Left renal cortex interstitium (tissue), 4 donors: ENCODE data around the gene CDX1. TPM values are rescaled to one million over a fixed set of nuclear protein-coding genes. Genes with fewer than 3 reads are reported as not detected.

ENCODE experiments used
- DNase-seq, 4 donors: peaks; one replicate each; pipeline ENCODE4 v3.0.0-alpha.2; 2013; ENCODE audit warnings: low read depth in 4 of 4, low spot score in 2 of 4, missing footprints in 1 of 4
- polyA plus RNA-seq, 4 donors: library from polyadenylated mRNA; unstranded; fragments of 120-200 nt; gene quantifications; one replicate each; pipeline ENCODE4 v1.2.1, GENCODE V29; 2013; ENCODE audit not compliant: insufficient read length in 4 of 4

CDX1 gene
- polyA plus RNA-seq, 4 donors, result 0.47 to 0.76 (median 0.50) TPM

DNA sequence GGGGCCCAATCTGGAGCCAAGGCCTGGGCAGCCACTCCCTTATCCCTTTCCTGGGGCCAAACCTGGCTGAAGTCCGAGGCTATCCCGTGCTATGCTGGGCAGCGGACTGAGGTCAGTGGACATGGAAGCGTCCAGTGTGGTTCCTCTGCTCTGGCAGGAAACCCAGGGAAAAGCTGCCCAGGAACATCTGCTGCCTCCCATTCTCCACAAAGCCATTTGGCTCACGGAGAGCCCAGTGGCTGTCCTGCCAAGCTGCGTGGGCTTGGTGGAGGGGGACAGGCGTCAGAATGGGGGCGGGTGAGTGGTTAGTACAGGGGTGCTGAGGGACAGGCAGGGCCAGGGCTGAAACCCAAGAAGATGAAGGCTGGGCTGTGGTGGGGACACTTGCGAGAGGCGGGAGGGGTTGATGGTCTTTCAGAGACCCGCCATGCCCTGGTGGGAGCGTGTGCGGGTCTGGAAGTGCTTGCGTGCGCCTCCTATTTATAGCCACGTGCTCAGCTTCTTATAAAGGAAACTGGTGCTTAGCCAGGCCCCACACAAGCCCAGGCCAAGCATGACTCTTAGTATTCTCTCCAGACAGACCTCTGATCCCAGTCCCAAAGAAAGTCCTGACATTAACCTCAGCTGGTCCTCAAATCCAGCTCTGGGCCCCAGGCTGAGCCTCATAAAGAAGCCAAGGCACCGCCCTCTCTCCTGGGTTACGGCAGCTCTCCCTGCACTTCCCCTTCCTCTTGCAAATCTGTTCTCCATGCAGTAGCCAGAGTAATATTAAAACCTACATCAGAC lies 13.9 kb downstream of the CDX1 start:
- no peak for DNase-seq

DNA sequence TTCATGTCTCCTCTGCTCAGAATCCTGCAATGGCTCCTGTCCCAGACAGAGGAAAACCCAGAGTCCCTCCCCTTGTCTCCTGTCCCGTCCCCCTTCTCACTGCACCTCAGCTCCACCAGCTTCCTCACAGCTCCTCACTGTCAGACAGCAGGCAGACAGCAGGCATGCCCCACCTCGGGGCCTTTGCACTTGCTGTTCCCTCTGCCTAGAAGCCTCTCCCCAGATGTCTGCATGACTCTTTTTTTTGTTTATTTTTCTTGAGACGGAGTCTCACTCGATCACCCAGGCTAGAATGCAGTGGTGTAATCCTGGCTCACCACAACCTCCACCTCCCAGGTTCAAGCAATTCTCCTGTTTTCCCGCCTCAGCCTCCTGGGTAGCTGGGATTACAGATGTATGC lies 14.4 kb downstream of the CDX1 start:
- no peak for DNase-seq

DNA sequence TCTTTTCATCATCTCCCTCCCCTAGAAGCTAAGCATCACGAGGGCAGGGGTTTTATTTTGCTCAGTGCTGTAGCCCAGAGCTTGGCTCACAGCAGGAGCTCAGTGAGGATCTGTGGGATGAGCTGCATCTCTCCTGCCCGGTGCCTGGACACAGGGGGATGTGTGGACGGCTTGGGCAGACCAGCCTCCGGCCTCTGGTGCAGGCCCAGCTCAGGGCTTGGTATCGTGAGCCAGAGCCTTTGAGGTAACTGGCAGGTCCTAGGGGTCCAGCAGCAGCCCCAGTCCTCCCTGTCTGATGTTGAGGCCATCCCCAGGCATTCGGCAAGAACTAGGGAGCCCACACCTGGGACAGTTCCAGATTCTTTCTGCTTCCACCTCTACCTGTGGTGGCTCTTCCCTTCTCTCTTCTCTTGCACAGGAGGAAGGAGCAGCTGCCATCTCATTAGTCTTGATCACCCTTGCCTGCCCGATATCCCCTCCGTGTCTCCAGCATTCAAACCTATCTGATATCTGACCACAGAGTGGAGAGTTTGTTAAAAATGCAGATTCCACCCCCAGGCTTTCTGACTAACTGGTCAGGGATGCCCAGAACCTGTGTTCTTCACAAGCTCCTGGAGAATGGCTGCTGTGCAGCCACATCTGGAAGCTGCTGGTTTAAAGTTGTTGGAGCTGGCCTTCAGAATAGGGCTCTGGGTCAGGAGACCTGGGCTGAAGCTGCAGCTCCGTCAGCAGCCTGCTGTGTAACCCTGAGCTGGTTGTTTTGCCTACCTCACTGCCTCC lies 15.4 kb downstream of the CDX1 start:
- DNase-seq, result no peak

DNA sequence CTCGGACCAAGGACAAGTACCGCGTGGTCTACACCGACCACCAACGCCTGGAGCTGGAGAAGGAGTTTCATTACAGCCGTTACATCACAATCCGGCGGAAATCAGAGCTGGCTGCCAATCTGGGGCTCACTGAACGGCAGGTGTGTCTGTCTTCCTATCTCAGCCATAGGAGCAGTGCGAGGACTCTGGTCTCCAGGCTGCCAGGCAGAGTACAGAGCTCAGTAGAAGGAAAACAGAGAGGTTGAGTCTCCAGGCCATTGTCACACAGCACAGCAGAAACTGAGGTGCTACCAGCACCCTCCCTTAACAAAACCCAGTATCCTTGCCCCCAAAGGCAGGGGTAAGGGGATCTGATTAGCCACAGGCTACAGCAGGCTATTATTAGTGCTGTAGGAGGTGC lies 16.2 kb downstream of the CDX1 start:
- no peak for DNase-seq

DNA sequence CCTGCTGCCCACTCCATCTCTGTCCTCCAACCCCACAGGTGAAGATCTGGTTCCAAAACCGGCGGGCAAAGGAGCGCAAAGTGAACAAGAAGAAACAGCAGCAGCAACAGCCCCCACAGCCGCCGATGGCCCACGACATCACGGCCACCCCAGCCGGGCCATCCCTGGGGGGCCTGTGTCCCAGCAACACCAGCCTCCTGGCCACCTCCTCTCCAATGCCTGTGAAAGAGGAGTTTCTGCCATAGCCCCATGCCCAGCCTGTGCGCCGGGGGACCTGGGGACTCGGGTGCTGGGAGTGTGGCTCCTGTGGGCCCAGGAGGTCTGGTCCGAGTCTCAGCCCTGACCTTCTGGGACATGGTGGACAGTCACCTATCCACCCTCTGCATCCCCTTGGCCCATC lies 16.9 kb downstream of the CDX1 start:
- DNase-seq, result no peak

DNA sequence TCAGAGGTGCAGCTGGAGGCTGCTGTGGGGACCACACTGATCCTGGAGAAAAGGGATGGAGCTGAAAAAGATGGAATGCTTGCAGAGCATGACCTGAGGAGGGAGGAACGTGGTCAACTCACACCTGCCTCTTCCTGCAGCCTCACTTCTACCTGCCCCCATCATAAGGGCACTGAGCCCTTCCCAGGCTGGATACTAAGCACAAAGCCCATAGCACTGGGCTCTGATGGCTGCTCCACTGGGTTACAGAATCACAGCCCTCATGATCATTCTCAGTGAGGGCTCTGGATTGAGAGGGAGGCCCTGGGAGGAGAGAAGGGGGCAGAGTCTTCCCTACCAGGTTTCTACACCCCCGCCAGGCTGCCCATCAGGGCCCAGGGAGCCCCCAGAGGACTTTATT lies 17.4 kb downstream of the CDX1 start:
- no peak for DNase-seq

DNA sequence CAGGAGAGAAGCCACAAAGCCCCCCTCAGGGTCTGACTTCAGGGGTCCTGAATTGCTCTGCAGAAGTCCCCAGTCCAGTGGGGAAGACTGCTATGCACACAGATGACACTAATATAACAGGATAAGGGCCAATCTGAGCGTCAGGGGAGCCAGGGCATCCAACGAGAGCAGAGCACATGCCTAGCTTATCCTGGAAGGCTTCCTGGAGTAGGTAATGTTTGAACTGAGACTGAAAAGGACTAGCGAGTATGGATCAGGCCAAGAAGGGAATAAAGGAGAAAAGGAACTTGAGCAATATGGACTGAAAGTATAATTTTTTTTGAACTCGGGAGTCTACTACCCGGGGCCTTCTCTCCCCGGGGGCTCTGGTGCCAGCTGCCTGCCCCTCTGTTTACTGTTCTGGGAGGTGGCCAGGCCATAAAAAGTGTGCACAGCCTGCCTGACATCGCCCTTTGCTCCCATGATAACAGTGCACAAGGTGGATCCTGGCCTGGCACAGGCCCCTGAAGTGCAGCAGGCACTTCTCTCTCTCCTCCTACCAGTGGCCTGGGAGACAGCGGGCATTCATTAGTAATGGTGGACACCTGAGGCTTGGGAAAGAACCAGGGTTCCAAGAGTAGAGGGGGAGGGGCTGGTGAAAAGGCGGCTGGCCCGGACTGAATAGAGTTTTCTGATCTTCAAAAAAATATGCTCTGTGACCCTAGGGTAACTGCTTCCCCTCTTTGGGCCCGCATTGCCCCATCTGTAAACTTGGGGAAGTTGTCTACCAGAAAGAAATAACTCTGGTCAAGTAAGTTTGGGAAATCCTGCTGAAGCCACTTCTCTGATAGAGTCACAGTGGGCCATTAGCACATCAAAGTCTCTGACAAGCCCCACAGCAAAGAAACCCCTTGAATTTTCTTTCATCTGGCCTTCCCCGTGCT lies 18.7 kb downstream of the CDX1 start:
- DNase-seq, result no peak

DNA sequence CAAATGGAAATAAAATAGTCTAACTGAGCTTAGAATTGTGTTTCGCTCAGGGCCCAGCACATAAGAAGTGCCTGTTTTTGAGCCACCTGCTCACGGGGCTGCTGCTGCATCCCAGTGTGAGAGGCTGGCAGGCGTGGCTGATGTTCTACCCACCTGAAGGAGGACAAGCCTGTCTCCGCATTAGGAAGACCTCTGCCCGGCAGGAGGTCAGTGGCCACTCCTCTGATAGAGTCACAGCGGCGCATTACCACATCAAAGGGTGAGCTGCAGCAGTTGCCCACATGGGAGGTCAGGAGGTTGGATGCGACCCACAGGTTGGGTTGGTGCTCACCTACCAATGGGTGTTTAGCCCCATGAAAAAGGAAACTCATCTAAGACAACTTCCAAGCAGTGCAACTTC lies 19.6 kb downstream of the CDX1 start:
- DNase-seq, result no peak

DNA sequence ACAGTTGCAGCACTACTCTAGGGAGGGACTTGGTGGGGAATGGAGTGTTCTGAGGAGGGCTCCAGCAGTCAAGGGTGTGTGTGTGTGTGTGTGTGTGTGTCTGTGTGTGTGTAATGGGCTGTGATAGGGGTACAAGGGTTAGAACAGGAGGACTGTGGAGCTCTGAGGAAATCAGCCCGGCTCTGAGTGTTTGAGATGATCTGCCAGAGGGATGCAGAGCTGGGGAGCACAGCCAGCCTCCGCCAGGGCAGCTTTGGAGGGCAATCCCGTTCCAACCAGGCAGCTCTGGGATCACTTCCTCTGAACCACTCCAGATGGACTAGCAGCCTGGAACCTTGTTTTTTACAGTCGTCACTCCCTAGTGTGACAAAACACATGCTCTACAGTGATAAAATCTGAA lies 20.3 kb downstream of the CDX1 start:
- no peak for DNase-seq

DNA sequence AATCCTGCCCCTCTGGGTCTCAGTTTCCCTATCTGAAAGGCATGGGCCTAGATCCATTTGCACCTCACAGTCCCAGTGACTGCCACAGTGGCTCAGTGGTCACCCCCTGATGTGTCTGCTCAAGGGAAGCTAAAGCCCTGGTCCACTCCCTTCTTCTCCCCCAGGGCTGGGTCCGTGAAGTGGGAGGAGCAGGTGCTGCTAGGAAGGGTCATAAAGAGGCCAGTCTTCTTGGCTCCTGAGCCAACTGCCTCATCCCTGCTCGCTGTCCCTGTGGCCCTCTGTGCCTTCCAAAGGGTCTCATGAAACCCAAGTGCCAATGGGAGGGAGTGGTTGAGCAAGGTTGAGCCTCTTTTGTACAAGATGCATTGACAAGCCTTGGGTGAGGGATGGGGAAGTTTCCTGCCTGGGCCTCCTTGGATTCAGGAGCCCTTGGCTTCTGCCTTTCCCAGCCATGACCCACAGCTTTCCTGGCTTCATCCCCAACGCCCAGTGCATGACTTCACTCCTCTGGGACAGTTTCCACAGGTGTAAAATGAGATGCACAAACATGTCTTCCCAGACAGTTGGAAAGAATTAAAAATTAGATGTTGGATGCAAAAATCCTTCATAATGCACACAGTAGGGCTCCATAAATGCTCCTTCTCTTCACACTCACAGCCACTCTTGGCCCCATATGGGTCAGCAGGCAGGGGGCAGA lies 21.7 kb downstream of the CDX1 start:
- DNase-seq, result no peak

DNA sequence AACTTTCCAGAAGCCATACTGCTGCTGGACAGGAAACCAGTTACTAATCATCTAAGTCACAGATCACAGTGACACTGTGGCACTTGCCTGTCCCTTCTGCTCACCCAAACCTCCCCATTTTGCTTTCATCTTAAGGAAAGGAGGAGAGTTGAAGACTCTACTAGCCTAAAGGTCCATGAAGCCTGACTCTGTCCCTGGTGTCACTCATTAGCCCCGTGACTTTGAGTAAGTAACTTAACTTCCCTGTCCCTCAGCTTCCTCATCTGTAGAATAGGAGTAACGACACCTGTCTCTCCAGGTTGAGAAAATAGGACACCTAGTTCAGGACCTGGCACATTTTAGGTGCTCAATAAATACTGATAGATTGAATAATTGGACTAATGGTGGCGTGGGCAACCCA lies 22.7 kb downstream of the CDX1 start:
- no peak for DNase-seq

DNA sequence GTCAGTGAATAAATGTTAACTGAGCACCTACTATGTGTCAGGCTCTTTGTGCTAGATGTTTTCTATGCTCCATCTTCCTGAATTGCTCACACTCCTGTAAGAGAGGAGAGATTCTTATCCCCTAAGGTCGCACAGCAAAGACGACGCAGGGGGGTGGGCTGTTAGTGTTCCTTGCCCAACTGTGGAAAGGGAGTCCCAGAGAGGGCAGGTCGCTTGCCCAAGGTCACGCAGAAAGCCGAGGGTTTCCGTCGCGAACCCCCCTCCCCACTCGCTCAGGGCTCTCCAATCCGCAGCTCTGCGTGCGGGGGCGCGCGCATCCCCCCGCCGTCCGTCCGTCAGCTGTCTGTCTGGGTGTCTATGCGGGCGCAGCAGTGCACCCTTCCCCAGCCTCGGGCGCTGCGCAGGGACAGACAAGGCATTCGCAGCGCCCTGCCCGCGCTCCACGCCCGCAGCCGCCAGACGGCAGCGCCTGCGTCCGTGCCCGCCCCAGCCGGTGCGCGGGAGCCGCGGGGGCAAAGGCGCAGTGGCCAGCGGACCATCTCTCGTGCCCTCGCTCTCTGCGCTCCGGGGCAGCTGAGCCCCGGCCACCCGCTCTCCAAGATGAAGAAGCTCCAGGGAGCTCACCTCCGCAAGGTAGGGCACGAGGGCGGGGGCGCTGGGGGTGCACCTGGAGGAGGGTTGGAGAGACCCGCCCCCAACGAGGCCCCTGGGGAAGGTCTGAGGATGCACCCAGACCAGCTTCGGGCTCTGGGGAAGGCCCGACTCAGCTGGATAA lies 23.3 kb downstream of the CDX1 start, which contains the start of gene SLC6A7:
Gene SLC6A7, plus strand, starts transcription at position 335 of the 775 bp plus-strand sequence. Its CDS starts 266 bp downstream, at position 601.
- DNase-seq, result no peak

DNA sequence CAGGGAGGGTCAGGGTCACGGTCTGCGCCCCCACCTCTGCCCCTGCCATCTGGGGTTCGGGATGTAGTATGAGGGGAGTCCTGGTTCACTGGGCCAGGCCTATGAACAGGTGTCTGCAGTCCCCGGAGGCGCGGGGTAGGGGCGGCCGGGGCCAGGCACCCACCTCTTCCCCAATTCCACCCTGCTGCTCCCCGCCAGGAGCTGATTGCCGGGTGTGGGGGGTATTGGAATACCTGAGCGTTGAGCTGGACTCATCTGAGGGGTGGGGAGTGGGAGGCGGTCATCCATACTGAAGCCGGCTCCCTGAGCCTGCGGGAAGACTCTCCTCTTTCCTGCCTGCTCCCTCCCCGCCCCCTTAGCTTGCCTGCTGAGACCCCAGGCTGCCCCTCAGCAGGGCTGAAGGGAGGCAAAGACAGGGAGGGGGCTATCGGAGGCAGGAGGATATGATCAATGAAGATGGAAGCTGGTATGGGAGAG lies 24.0 kb downstream of the CDX1 start:
- DNase-seq, result no peak

DNA sequence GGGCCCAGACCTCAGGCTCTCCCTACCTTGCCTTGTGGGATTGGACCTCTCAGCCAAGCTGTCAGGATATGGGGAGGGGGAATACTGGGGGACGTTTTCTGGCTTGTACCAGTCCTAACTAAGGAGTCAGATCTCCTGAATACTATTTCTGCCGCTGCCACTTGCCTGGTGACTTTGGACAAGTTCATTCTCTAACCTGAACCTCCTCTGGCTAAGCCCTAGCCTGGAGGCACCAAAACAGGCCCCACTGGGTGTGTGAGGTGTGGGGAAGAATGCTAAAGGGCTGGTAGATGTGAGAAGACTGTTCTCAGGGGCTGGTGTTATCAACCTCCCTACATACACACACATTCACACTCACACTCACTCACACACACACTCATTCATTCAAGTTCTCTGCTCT lies 24.4 kb downstream of the CDX1 start:
- no peak for DNase-seq

DNA sequence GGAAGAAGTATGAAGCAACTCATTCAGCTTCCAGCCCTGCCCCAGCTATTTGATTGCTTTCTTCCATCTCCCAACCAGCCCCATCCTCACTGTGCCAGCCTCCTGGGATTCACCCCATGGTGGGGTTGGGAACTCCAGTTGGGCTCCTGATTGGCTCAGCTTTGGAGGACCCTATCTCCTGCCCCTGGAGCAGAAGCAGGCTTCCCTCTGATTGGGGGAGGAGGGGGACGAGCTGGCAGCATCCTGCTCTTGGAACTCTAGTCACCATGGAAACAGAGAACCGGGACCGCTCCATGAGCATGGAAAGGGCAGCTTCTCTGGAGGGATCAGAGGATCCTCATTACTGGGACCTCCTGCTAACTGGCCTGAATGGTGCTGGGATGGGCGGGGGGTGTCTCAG lies 25.9 kb downstream of the CDX1 start:
- no peak for DNase-seq

DNA sequence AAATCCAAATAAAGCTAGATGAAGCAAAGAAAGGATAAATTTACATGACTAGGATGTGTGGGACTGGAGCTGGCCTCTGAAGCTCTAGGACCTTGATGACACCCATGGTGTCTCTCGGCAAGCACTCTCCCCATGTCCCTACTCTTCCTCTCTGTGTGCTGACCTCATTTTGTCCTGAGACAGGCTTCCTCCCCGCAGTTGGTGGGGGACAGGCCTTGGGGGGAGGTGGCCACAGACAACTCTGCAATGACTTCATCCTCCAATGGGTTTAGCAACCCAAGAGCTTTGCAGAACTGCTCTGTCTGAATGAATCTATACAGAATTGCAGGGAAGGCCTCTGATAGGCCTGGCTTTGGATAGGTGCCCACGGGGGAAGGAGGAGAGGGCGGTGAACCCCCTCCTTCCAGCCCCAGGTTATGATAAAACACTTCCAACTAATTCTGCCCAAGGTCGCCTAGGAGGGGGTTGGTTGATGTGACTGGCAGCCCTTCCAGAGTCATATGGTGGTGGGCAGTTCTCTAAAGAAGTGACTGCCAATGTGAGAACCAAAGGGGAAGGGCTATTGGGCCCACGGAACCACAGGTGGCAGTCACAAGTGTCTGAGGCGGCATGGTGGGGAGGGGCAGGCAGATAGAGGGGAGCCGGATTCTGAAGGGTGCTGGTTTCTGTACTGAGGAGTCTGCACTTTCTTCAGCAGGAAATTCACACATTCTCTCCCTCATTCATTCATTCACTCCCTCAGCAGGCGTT lies 29.3 kb downstream of the CDX1 start:
- no peak for DNase-seq

DNA sequence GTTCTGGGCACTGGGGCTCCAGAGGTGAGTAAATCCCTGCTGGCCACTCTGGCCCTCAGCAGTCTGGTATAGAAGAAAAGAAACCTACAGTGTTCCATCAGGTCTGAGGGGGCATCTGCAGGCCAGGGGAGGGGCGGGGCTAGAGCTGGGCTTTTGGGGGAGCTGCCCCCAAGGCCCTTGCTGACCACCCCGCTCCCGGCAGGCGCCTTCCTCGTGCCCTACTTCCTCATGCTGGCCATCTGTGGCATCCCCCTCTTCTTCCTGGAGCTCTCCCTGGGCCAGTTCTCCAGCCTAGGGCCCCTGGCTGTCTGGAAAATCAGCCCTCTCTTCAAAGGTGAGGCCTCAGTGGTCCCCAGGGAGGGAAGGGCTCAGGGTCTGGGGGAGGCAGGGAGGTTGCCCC lies 29.9 kb downstream of the CDX1 start:
- DNase-seq, result no peak

DNA sequence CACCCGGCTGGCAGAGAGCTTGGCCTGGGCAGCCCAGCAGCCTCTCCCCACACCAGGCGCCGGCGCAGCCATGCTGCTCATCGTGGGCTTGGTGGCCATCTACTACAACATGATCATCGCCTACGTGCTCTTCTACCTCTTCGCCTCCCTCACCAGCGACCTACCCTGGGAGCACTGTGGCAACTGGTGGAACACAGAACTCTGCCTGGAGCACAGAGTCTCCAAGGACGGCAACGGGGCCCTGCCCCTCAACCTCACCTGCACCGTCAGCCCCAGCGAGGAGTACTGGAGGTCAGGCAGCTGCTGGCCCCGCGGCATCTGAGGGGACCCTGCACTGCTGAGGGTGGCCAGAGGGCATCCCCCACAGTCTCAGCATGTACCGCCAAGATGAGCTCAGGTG lies 30.4 kb downstream of the CDX1 start:
- DNase-seq, result no peak

DNA sequence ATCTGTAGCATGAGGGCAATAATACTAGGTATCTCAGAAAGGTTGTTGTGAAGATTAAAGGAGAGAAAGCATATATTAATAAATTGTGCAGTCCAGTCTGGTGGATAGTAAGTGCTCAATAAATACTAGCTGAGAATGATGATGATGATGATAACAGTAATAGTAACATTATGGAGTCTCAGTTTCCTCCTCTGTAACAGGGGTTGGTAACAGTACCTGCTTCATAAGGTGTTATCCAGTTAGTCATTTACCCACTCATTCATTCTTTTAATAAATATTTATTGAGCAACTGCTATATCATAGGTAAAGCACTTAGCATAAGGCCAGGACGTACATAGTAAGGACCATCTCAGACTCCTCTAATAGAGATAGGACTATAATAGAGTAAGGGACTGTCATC lies 30.9 kb downstream of the CDX1 start:
- DNase-seq, result no peak
